B cell (primary cell): ENCODE measurements around the gene RPS10.

ENCODE experiments used
- CTCF ChIP-seq: fragments of 200-600 bp; IDR thresholded peaks from one replicate; pipeline ENCODE4 v1.8.0; 2022; ENCODE audit warnings: antibody characterized with exemption, mild to moderate bottlenecking
- EZH2 ChIP-seq: IDR thresholded peaks from 2 replicates; pipeline ENCODE4 v1.6.1; 2012; ENCODE audit warnings: borderline replicate concordance, low read depth, mild to moderate bottlenecking, moderate library complexity, low read length; ENCODE audit not compliant: insufficient read depth, poor library complexity, severe bottlenecking

- TF ChIP-seq EZH2, result no peak
- no peak for TF ChIP-seq CTCF
Observed at GRCh38 chr6:34438705-34439104, 12.8 kb upstream of the RPS10 start.
